Muscle of leg (tissue), 11 donors: ENCODE data around the gene KRT14. TPM values are rescaled to one million over a fixed set of nuclear protein-coding genes. Genes with fewer than 3 reads are reported as not detected.
"Not testable (repeated sequence)": the region's sequence is repeated elsewhere in the genome, so short reads cannot be mapped to it uniquely, and the experiment has no call there.

ENCODE experiments used
- DNase-seq: peaks from one replicate; pipeline ENCODE4 v3.0.0; 2013
- H3K27ac ChIP-seq: one replicate; pipeline ENCODE4 v1.5.1; 2013; ENCODE audit warnings: mild to moderate bottlenecking, low read length, control low read depth
- H3K27me3 ChIP-seq: one replicate; pipeline ENCODE4 v1.6.1; 2013; ENCODE audit warnings: low read length; ENCODE audit not compliant: control insufficient read depth, insufficient read depth
- H3K36me3 ChIP-seq: one replicate; pipeline ENCODE4 v1.6.1; 2013; ENCODE audit warnings: low read length; ENCODE audit not compliant: control insufficient read depth, insufficient read depth
- H3K4me1 ChIP-seq: one replicate; pipeline ENCODE4 v1.6.1; 2013; ENCODE audit warnings: low read length; ENCODE audit not compliant: control insufficient read depth, insufficient read depth
- H3K4me3 ChIP-seq: one replicate; pipeline ENCODE4 v1.5.1; 2013; ENCODE audit warnings: low read length, control low read depth
- H3K9me3 ChIP-seq: replicated peaks from 2 replicates; pipeline ENCODE4 v1.6.1; 2013; ENCODE audit warnings: low read depth, low read length; ENCODE audit not compliant: control insufficient read depth
- WGBS: methylation state at CpG from one replicate; pipeline ENCODE4 v1.1.5; 2013; ENCODE audit warnings: missing lambda C conversion rate; ENCODE audit not compliant: insufficient coverage; 5-methylcytosine and 5-hydroxymethylcytosine counted together
- polyA plus RNA-seq, 8 donors: library from polyadenylated mRNA; unstranded; fragments of 120-200 nt; gene quantifications; one replicate each; pipeline versions ENCODE4 v1.2.1 to v1.2.3, GENCODE V29; 2013; ENCODE audit warnings: inconsistent platforms in 1 of 8, low replicate concordance in 1 of 8; ENCODE audit not compliant: insufficient read length in 8 of 8, insufficient read depth in 1 of 8
- total RNA-seq: library from RNA; stranded (reverse); fragments of 120-200 nt; gene quantifications from one replicate; pipeline ENCODE4 v1.2.4, GENCODE V29; 2013

Gene KRT14
- total and polyA plus RNA-seq, 9 donors = 0.04 to 49.4 (median 0.55) TPM; not detected in 1

DNA sequence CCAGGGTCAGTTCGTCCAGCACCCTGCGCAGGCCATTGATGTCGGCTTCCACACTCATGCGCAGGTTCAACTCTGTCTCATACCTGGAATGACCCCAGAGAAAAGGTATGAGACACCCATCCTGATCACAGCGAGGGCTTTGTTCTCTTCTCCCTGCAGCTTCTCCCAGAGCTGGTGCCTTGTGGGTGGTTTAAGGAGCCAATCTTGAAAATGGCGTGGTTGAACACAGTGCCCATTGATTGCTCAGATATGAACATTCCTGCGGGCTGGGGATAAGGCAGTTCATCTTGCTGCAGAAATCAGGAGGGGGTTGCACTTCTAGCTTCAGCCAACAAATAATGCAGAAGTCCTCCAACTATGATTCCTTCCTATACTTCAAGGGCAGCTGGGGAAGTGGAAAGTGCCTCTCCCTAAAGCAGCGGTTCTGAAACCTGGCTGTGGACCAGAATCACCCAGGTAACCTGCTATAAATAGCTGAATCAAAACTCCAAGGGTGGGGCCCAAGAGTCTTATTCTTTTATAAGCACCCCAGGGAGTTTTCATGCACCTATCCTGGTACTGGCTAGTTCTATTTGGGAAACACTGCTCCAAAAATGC, 2.3 kb downstream of the KRT14 start:
- not testable (repeated sequence) for H3K36me3 ChIP-seq, DNase-seq, H3K27me3 ChIP-seq, H3K4me3 ChIP-seq, H3K27ac ChIP-seq, H3K9me3 ChIP-seq, H3K4me1 ChIP-seq
- WGBS = no CpG with 5 or more reads among the region's 8 CpGs

DNA sequence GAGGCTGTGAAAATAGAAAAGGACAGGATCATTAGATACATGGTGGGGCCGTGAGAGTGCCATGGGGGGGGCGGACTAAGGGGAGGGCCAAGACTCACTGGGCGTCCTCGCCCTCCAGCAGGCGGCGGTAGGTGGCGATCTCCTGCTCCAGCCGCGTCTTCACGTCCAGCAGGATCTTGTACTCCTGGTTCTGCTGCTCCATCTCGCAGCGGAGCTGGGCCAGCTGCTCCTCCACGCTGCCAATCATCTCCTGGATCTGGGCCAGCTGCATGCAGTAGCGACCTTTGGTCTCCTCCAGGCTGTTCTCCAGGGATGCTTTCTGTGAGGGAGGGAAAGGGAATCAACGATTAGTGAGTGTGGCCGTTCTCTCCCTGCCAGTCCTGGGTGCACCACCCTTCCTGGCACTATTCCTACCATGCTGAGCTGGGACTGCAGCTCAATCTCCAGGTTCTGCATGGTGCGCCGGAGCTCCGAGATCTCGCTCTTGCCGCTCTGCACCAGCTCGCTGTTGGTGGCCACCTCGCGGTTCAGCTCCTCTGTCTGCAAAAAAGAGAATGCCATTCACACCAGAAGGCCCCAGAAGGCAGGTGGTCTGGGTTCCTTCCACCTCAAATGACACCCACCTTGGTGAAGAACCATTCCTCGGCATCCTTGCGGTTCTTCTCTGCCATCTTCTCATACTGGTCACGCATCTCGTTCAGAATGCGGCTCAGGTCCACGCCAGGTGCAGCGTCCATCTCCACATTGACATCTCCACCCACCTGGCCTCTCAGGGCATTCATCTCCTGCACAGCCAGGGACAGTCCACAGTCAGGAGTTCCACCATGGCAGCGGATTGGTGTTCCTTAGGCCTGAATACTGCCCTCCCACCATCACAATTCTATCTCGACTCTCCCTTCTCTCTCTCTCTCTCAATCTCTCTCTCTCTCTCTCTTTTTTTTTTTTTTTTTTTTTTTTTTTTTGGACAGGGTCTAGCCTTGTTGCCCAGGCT, 3.3 kb downstream of the KRT14 start:
- WGBS = 90% methylated on average over 21 of the region's 33 CpGs
- peaks cover 7% of the 10 kb centered on the region for H3K27me3 ChIP-seq
- no peak for DNase-seq
- H3K9me3 ChIP-seq = no peaks in the 10 kb centered on the region
- H3K4me3 ChIP-seq = no peak overlapping the region
- H3K36me3 ChIP-seq = no peaks in the 10 kb centered on the region
- no peak overlapping the region for H3K27ac ChIP-seq
- H3K4me1 ChIP-seq = peaks cover 2% of the 10 kb centered on the region

DNA sequence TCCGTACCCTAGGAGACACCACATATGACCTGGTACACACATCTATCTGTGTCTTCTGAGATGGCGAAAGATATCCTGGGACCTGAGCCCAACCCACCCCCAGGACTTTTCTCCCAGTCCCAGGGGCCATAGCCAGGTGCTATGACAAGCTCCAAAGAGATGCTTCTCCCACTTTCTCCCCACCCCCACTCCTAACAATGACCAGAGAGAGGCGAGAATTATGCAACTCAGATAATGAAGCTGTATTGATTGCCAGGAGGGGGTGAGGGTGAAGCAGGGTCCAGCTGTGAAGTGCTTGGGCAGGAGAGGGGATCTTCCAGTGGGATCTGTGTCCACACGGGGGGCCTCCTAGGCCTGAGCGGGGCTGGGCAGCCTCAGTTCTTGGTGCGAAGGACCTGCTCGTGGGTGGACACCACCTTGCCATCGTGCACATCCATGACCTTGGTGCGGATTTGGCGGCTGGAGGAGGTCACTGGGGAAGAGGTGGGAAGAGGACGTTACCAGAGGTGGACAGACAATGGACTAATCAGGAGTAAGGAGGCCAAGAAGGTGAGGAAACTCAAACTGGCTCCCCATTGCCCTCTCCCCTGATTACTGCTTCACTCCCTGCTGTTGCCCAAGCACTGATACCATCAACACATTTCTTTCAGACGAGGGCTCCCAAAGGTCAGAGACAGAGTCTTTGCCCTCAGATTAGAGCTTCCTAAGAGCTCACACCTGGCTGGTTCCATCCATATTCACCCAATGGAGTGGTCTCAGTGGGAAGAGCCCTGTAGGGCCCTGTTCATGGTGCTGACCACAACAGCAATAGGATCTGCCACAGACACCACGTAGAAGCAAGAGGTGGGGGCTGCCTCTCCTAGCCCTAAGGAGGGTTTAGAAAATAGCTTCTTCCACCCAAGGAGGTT, 4.4 kb downstream of the KRT14 start:
- H3K27ac ChIP-seq, H3K4me3 ChIP-seq, H3K9me3 ChIP-seq, H3K4me1 ChIP-seq, H3K36me3 ChIP-seq, DNase-seq: not testable (repeated sequence)
- 85% methylated on average over 7 of the region's 13 CpGs for WGBS
- H3K27me3 ChIP-seq = peaks cover 11% of the 10 kb centered on the region

DNA sequence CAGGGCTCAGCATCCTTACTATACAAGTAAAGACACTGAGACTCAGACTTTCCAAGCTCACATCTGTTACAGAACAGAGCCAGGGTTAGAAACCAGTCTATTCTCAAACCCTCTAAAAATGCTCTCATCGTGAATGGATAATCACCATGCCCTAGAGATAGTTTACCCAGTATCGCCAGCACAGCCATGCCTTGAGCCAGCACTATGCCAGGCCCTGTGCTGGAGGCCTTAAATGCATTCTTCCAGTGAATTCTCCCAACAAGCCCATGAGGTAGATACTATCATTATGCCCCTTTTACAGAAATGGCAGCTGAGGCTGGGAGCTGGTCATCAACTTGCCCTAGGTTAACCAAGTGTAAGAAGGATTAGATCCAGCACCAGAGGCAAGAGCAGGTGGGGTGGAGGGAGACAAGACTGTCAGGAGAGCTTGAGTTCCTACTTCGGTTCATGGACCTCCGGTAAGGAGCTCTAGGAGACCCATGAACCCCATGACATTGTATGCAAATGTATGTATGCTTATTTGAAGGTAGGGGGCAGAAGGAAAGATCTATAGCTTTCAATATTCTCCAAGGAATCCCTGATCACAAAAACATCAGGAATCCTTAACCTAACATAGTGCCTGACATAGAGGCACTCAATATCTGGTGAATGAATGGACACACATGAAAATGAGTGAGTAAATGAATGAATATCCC, 5.2 kb downstream of the KRT14 start:
- DNase-seq = no peak
- Histone ChIP-seq H3K27ac (no peak overlapping the region), H3K36me3 (no peaks in the 10 kb centered on the region), H3K27me3 (peaks cover 11% of the 10 kb centered on the region), H3K9me3 (no peaks in the 10 kb centered on the region), H3K4me3 (no peak overlapping the region), H3K4me1 (peaks cover 2% of the 10 kb centered on the region)
- 75% methylated on average over 2 of the region's 4 CpGs for WGBS

- no peak overlapping the region for H3K4me3 ChIP-seq
- no peaks in the 10 kb centered on the region for H3K9me3 ChIP-seq
- H3K4me1 ChIP-seq = peaks cover 2% of the 10 kb centered on the region
- peaks cover 11% of the 10 kb centered on the region for H3K27me3 ChIP-seq
- no peak overlapping the region for H3K27ac ChIP-seq
- WGBS = 47% methylated on average over 1 of the region's 1 CpG
- no peak for DNase-seq
- no peaks in the 10 kb centered on the region for H3K36me3 ChIP-seq
Measured at GRCh38 chr17:41580687-41581365, 5.9 kb downstream of the KRT14 start.

GRCh38 chr17:41580244-41580575, 6.5 kb downstream of the KRT14 start:
- 79% methylated on average over 2 of the region's 2 CpGs for WGBS

GRCh38 chr17:41579484-41580243, 7.0 kb downstream of the KRT14 start:
- H3K36me3 ChIP-seq = no peaks in the 10 kb centered on the region
- H3K4me1 ChIP-seq = peaks cover 2% of the 10 kb centered on the region
- H3K9me3 ChIP-seq = no peaks in the 10 kb centered on the region
- peaks cover 16% of the 10 kb centered on the region for H3K27me3 ChIP-seq
- DNase-seq = peak; percentile 78
- H3K4me3 ChIP-seq = no peak overlapping the region
- no peak overlapping the region for H3K27ac ChIP-seq
- WGBS = 29% methylated on average over 10 of the region's 18 CpGs

More at GRCh38 chr17:41580244-41580575, 6.5 kb downstream of the KRT14 start:
- Histone ChIP-seq H3K27me3 (peaks cover 14% of the 10 kb centered on the region), H3K27ac (no peak overlapping the region), H3K4me1 (peaks cover 2% of the 10 kb centered on the region), H3K9me3 (no peaks in the 10 kb centered on the region), H3K4me3 (no peak overlapping the region), H3K36me3 (no peaks in the 10 kb centered on the region)
- DNase-seq = no peak

- no peak for DNase-seq
- H3K27me3 ChIP-seq = peaks cover 16% of the 10 kb centered on the region
- H3K9me3 ChIP-seq = no peaks in the 10 kb centered on the region
- H3K36me3 ChIP-seq = no peaks in the 10 kb centered on the region
- H3K27ac ChIP-seq = no peak overlapping the region
- H3K4me1 ChIP-seq = peaks cover 2% of the 10 kb centered on the region
- WGBS = 72% methylated on average over 4 of the region's 5 CpGs
- no peak overlapping the region for H3K4me3 ChIP-seq
Measured at GRCh38 chr17:41578971-41579370, 7.7 kb downstream of the KRT14 start.

GRCh38 chr17:41578538-41578937, 8.2 kb downstream of the KRT14 start:
- no peak for DNase-seq
- no peaks in the 10 kb centered on the region for H3K9me3 ChIP-seq
- H3K36me3 ChIP-seq = no peaks in the 10 kb centered on the region
- peaks cover 17% of the 10 kb centered on the region for H3K27me3 ChIP-seq
- WGBS = no CpG with 5 or more reads among the region's 1 CpG
- H3K4me3 ChIP-seq = no peak overlapping the region
- peaks cover 2% of the 10 kb centered on the region for H3K4me1 ChIP-seq
- H3K27ac ChIP-seq = no peak overlapping the region
